Activated CD8-positive, alpha-beta memory T cell treated with anti-CD3 and anti-CD28 coated beads, Interleukin-2, amount 50 U/mL, for 24 hours (primary cell): ENCODE data around the gene PCYT2.
"Not testable (repeated sequence)": the region's sequence is repeated elsewhere in the genome, so short reads cannot be mapped to it uniquely, and the experiment has no call there.

ENCODE experiments used
- DNase-seq: peaks from one replicate; pipeline ENCODE4 v3.0.0-alpha.2; 2020; ENCODE audit errors: extremely low read depth

The PCYT2 gene

GRCh38 chr17:81927152-81927652 lies 16.0 kb upstream of the PCYT2 start:
- DNase-seq = no peak

- no peak for DNase-seq
These were observed 15.4 kb upstream of the PCYT2 start for GRCh38 chr17:81926451-81927151.

DNA sequence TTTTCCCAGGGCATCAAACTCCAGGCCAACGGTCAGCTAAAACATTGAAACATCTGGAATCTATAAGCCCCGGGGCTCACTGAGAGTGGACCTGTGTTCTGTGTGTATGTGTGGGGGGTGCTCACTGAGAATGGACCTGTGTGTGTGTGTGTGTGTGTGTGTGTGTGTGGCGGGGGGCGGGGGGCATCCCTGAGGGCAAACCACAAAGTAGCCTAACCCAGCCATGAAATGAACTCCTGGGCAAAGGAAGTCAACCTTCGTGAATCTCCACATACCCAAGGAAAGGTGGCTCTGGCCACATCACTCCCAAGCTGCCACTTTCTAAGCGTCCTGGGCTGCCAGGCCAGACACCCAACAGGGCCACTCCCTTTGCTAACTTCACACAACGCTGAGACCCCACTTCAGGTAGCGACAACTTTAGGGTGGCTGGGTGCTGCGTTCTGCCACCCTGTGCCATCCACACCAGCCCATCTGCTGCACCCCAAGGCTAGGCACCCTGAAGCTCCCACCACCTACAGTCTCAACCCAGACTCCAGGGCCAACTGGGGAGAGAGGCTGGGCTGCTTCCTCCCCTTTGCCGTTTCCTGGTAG lies 14.8 kb upstream of the PCYT2 start:
- DNase-seq = no peak

GRCh38 chr17:81924557-81925532 lies 13.6 kb upstream of the PCYT2 start:
- DNase-seq = no peak

GRCh38 chr17:81923302-81924260 lies 12.4 kb upstream of the PCYT2 start:
- no peak for DNase-seq

DNA sequence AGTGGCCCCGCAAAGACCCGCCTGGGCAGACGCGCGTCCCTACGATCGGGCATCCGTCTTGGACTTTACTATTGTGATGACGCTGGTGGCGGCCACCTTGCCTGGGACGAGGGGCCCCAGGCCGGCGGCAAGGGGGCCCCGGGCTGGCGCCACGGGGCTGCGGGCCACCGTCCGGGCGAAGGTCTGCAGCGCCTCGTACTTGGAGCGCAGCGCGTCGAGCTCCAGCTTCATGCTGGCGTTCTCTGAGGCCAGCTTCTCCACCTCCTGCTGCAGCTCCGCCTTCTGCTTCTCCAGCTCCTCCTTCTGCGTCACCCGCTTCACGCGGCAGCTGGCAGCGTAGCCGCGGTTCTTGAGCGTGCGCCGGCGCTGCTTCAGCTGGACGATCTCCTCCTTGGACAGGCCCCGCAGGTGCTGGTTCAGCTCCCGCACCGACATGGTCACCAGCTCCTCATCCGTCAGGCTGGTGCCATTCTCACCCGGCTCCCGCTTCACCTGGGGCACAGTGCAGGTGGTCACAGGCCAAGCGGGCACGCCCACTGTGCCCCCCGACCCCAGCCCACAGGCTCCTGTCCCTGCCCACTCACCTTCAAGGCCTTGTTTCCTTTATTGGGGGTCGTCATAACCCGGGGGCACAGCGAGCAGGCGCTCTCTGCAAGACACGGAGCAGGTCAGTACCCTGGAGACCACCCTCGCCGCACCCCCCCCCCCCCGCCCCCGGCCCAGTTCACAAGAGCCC lies 11.5 kb upstream of the PCYT2 start:
- DNase-seq = no peak

GRCh38 chr17:81921996-81922565 lies 10.9 kb upstream of the PCYT2 start:
- DNase-seq = no peak

DNA sequence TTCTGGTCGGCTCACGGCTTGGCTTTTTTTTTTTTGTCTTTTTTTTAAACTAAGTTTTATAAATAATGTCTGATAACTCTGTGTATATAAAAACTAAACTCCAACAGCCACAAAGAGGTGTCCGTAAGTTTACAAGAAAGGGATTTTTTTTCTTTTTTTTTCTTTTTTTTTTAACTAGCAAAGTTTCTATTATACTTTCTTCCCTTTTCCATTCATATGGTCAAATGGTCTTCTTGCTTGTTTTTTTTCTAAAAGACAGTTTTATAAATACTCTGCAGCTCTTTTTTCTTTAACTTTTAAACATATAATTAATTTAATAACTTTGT lies 10.3 kb upstream of the PCYT2 start:
- no peak for DNase-seq

- DNase-seq = no peak
These were observed 9.7 kb upstream of the PCYT2 start for GRCh38 chr17:81920612-81921536.

DNA sequence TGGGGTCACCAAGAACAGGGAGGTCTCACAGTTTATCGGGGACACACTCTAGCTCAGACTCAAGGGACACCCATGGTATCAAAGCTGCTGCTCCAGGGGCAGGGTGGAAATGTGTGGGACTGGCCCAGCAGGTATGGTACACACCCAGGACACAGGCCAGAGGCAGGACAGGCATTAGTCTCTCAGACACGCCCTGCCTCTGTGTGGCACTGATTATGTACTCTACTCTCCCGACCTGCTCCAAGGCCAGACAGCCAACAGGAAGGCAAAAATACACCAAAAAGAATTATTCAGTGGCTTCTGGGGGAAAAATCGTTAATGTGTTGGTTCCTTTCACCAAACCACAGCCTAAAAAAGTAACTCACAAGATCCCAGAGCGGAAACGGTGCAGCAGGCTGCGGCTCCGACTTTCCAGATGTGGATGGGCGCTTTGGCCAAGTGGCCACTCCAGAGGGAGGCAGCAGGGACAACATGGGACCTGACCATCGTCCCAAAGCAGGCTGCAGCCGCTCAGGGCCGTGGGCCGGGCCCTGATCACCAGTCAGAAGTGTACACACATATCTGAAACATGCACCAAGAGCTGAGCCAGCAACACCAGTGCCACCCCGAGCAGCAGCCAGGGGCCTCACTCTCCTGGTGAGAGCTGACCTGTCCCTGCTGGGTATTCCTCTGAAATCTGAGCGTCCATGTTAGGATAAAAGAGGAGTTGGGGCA lies 7.8 kb upstream of the PCYT2 start:
- DNase-seq = no peak

DNA sequence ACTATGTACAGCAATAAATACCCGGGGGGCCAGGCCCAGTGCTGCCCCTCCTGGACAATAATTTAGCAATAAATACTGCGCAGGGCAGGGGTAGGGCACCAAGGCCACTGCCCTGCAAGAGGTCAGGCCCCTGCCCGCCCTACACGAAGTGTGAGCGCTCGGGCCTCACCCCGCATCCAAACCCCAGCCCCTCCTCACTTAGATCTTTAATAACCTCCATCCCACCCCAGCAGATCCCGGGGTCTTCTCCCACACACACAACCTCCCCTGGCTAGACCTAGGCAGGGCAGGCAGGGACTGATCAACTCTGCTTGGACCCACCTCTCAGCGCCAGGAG lies 7.1 kb upstream of the PCYT2 start:
- DNase-seq = not testable (repeated sequence)

DNA sequence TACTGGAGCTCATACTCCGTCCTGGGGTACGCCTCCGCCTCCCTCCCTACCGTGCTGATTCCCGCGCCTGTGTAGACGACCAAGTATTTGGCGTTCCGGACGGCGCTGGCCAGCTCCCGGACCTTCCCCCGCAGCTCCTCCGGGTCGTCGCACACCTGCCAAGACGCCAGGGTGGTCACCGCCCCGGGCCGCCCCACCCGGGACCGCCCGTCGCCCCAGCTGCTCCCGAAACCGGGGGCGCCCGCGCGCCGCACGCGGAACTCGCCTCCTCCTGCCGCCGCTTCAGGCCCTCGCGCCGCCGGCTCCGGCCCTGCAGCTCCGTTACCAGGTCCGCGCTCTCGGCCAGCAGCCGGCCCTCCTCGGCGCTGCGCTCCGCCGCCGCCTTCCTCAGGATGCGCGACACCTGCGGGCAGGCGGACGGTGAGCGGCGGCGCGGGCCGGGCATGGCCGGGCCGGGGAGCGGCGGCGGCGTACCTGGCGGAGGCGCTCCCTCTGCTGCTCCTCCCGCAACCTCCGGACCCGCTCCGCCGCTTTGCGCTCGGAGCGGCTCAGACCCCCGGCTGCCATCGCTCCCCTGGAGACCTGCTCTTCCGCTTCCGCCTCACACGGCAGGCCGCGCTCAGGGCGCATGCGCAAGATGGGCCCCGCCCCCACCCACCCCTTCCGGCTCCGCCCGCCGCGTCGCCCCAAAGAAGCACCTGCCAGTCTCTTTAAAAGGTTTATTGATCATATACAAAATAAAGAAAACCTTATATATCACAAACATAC lies 6.5 kb upstream of the PCYT2 start, which contains the start of gene SIRT7:
Gene SIRT7, minus strand, starts transcription at position 612 of the 768 bp plus-strand sequence. Its CDS starts 45 bp downstream, at position 567.
- peak; percentile 54 for DNase-seq

DNA sequence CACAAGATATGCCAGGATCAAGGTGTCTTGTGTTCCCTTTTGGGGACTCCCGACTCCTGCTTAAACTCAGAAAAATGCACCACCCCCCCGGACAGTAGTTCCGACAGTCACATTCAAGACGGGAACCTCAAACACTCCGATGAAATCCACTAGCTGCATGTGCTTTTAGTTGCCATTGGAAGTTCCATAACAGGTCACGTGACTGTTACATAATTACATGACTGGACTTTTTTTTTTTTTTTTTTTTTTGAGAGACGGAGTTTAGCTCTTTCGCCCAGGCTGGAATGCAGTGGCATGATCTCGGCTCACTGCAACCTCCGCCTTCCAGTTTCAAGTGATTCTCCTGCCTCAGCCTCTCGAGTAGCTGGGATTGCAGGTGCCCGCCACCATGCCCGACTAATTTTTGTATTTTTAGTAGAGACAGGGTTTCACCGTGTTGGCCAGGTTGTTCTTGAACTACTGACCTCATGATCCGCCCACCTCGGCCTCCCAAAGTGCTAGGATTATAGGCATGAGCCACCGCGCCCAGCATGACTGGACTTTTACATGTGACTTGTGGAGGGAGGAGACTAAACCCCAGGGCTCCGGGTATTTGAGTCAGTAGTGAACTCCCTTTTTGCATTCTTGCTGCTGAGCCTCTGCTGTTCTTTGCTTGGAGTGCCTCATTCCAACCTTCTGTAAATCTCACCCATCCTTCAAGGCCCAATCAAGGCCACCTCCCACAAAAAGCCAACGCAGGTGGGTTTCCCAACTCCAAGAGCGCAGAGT lies 5.2 kb upstream of the PCYT2 start:
- no peak for DNase-seq

DNA sequence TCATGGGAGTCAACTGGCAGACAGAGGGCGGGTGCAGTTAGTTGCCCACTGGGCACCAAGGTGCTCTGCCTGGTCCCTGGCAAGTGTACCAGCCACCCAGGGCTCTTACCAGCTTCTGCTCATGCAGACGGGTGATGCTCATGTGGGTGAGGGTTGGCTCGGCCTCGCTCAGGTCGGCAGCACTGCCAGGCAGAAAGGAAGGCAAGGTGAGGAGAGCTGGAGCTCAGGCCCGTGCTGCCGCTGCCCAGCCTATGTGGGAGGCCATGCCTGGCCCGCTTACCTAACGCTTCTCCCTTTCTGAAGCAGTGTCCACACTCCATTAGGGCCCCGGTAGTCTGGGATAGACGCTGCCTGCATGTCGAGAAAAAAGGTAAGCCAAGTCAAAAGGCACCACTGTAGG lies 4.1 kb upstream of the PCYT2 start:
- DNase-seq = no peak

DNA sequence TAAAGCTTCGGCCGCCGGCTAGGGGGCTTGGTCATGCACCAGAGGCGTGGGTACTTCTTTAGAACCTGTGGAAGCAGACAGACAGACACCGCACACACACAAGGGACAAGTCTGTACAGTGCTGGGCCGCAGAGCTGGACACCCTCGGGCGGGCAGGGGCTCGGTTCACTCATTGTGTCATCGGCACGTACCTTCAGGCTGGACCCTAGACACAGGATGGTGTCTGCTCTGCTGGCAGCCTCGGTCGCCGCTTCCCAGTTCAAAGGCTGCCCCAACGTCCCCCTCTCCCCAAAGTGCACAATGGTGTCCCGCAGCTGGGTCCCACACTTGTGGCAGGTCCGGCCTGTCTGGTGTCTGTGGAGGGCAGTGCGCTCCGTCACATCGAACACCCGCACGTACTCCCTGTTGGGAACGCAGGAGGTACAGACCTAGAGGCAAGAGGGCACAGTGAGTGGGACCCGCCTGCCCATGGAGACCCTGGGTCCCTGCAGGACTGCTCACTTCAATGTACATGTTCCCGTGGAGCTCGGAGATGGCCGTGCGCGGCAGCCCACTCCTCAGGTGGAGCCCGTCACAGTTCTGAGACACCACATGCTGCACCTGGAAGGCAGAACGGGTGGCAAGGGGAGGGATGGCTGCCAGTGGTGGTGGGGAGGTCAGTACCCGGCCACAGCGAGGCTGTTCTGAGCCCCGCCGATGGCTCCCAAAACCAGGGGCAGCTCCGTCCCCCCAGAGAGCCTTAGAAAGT lies 3.1 kb upstream of the PCYT2 start:
- DNase-seq = no peak

DNA sequence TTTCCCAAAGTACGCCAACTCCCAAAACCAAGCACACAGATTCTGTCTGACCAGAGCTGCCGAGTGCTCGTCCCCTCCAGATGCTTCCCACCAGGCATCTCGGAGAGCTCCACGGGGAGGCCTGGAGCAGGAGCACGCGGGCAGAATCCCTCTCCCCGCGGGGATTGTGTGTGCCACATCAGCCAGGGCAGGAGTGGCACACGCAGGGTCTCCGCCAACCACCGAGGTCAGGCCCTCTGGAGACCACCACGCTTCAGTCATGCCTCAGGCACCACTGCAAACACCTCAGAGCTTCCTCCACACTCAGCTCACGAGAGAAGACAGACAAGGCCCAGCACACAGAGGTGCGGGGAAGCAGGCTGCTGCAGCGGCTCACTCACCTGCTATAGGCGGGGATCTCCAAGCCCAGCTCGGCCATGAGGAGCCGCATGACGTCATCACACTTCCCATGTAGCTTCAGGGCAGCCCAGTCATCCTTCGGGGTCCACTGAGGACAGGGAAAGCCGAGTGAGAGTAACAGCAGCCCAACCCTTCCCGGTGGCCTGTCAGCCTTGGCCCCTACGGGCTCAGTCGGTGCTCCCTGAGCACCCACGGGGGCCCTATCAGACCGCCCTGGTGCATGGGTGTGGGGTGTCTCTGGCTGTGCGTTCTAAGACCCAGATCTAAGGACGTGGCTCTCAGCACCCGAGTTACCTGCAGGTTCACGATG lies 2.3 kb upstream of the PCYT2 start:
- DNase-seq = no peak
